Cardiac muscle cell (in vitro differentiated cells and primary cell): ENCODE measurements around the gene PSMB1. TPM values are rescaled to one million over a fixed set of nuclear protein-coding genes. Genes with fewer than 3 reads are reported as not detected.

ENCODE experiments used
- DNase-seq, 2 donors: peaks; one replicate each; pipeline versions ENCODE4 v3.0.0 to v3.0.0-alpha.2; 2010 to 2017; ENCODE audit warnings: low read depth in 1 of 2, low spot score in 1 of 2
- H3K27ac ChIP-seq: fragments of 200-600 bp; sonication (generic); 2 replicates; pipeline ENCODE4 v1.5.1; 2016
- H3K27me3 ChIP-seq: fragments of 200-600 bp; sonication (generic); 2 replicates; pipeline ENCODE4 v1.6.0; 2016; ENCODE audit warnings: control low read depth
- H3K36me3 ChIP-seq: fragments of 200-600 bp; sonication (generic); 2 replicates; pipeline ENCODE4 v1.5.1; 2016; ENCODE audit warnings: control low read depth
- H3K4me1 ChIP-seq: fragments of 200-600 bp; sonication (generic); 2 replicates; pipeline ENCODE4 v1.8.1; 2017; ENCODE audit warnings: low read depth, mild to moderate bottlenecking, mixed run types
- H3K4me3 ChIP-seq: fragments of 200-600 bp; sonication (generic); 2 replicates; pipeline ENCODE4 v1.5.1; 2016; ENCODE audit warnings: mild to moderate bottlenecking
- H3K9me3 ChIP-seq: fragments of 200-600 bp; sonication (generic); 2 replicates; pipeline ENCODE4 v1.5.1; 2017; ENCODE audit warnings: low read depth, mild to moderate bottlenecking, control low read depth
- CTCF ChIP-seq: IDR thresholded peaks from 2 replicates; pipeline ENCODE4 v1.5.1; 2012; ENCODE audit warnings: low read depth, mild to moderate bottlenecking, low read length
- polyA plus RNA-seq: library from polyadenylated mRNA; unstranded; fragments of >200 nt; fragmentation: Nextera tagmentation; extraction: Ambion mirVana; gene quantifications from 2 replicates; pipeline ENCODE4 v1.2.1, GENCODE V29; 2016
- total RNA-seq: library from RNA; depleted of rRNA; stranded (reverse); fragments of >200 nt; gene quantifications from 2 replicates; pipeline ENCODE4 v1.2.3, GENCODE V29; 2016

Gene PSMB1
- 162 and 300 TPM in 2 replicates for total RNA-seq
- polyA plus RNA-seq: 451 and 499 TPM in 2 replicates

- peaks cover 5% of the 10 kb centered on the region for H3K36me3 ChIP-seq
- no peak for TF ChIP-seq CTCF
These were observed at the start of gene PSMB1 for GRCh38 chr6:170552765-170553533. Gene PSMB1, minus strand, starts transcription at chr6:170553307. Its CDS starts 65 bp downstream, at chr6:170553242.

GRCh38 chr6:170597278-170597677 lies 44.2 kb upstream of the PSMB1 start:
- Histone ChIP-seq H3K4me3 (no peak overlapping the region), H3K4me1 (no peaks in the 10 kb centered on the region), H3K27ac (no peak overlapping the region), H3K27me3 (no peaks in the 10 kb centered on the region), H3K36me3 (no peaks in the 10 kb centered on the region), H3K9me3 (no peaks in the 10 kb centered on the region)
- no peak for TF ChIP-seq CTCF
- DNase-seq: no peak

More at GRCh38 chr6:170552765-170553533, at the start of gene PSMB1:
- Histone ChIP-seq H3K27ac (peak within 1 kb of the TSS; percentile 96), H3K27me3 (no peaks in the 10 kb centered on the region), H3K4me1 (peaks cover 20% of the 10 kb centered on the region), H3K4me3 (peak within 1 kb of the TSS; percentile 68), H3K9me3 (no peaks in the 10 kb centered on the region)
- peak; percentile 97 for DNase-seq

GRCh38 chr6:170596426-170596825 lies 43.3 kb upstream of the PSMB1 start:
- H3K4me3 ChIP-seq: no peak overlapping the region
- no peaks in the 10 kb centered on the region for H3K4me1 ChIP-seq
- TF ChIP-seq CTCF: no peak
- no peaks in the 10 kb centered on the region for H3K36me3 ChIP-seq
- DNase-seq: no peak
- no peak overlapping the region for H3K27ac ChIP-seq
- no peaks in the 10 kb centered on the region for H3K27me3 ChIP-seq
- no peaks in the 10 kb centered on the region for H3K9me3 ChIP-seq

- no peak for TF ChIP-seq CTCF
- no peak overlapping the region for H3K4me3 ChIP-seq
- no peaks in the 10 kb centered on the region for H3K9me3 ChIP-seq
- no peak overlapping the region for H3K27ac ChIP-seq
- H3K36me3 ChIP-seq: no peaks in the 10 kb centered on the region
- no peak for DNase-seq
- no peaks in the 10 kb centered on the region for H3K4me1 ChIP-seq
- no peaks in the 10 kb centered on the region for H3K27me3 ChIP-seq
These were observed 37.6 kb upstream of the PSMB1 start for GRCh38 chr6:170590725-170591124.

GRCh38 chr6:170584954-170585498 lies 31.9 kb upstream of the PSMB1 start:
- peaks cover 9% of the 10 kb centered on the region for H3K4me1 ChIP-seq
- H3K4me3 ChIP-seq: peak overlapping the region; percentile 95
- TF ChIP-seq CTCF: no peak
- H3K36me3 ChIP-seq: peaks cover 17% of the 10 kb centered on the region
- no peaks in the 10 kb centered on the region for H3K27me3 ChIP-seq
- H3K27ac ChIP-seq: peak overlapping the region; percentile 75
- no peaks in the 10 kb centered on the region for H3K9me3 ChIP-seq
- peak in 1 of 2 donors; percentile 2 for DNase-seq
